Measurements from ENCODE around the gene LANCL2.
"Not testable (repeated sequence)": the region's sequence is repeated elsewhere in the genome, so short reads cannot be mapped to it uniquely, and the experiment has no call there.

Gene LANCL2

GRCh38 chr7:55363386-55364170 lies 1.6 kb upstream of the LANCL2 start:
- DNase-seq (ENCODE audit: low read depth): no peak

GRCh38 chr7:55365675-55366460 lies 731 bp downstream of the LANCL2 start:
- DNase-seq (ENCODE audit: low read depth): peak; percentile 94

GRCh38 chr7:55366461-55367070 lies 1.4 kb downstream of the LANCL2 start:
- no peak for DNase-seq (ENCODE audit: low read depth)

- DNase-seq (ENCODE audit: low read depth): no peak
Measured at GRCh38 chr7:55367283-55367840, 2.2 kb downstream of the LANCL2 start.

- DNase-seq (ENCODE audit: low read depth): no peak
Measured at GRCh38 chr7:55369427-55370400, 4.6 kb downstream of the LANCL2 start.

GRCh38 chr7:55374213-55374612 lies 9.1 kb downstream of the LANCL2 start:
- DNase-seq (ENCODE audit: low read depth): no peak

- DNase-seq (ENCODE audit: low read depth): no peak
Measured at GRCh38 chr7:55375237-55375636, 10.1 kb downstream of the LANCL2 start.

GRCh38 chr7:55377162-55377817 lies 12.2 kb downstream of the LANCL2 start:
- no peak for DNase-seq (ENCODE audit: low read depth)

GRCh38 chr7:55379285-55379684 lies 14.1 kb downstream of the LANCL2 start:
- no peak for DNase-seq (ENCODE audit: low read depth)

- no peak for DNase-seq (ENCODE audit: low read depth)
Measured at GRCh38 chr7:55381189-55381588, 16.1 kb downstream of the LANCL2 start.

GRCh38 chr7:55381696-55382095 lies 16.6 kb downstream of the LANCL2 start:
- no peak for DNase-seq (ENCODE audit: low read depth)

GRCh38 chr7:55382251-55382650 lies 17.1 kb downstream of the LANCL2 start:
- DNase-seq (ENCODE audit: low read depth): no peak

- no peak for DNase-seq (ENCODE audit: low read depth)
Measured at GRCh38 chr7:55386541-55386940, 21.4 kb downstream of the LANCL2 start.

- no peak for DNase-seq (ENCODE audit: low read depth)
Measured at GRCh38 chr7:55387062-55387965, 22.2 kb downstream of the LANCL2 start.

- DNase-seq (ENCODE audit: low read depth): no peak
Measured at GRCh38 chr7:55396233-55396785, 31.2 kb downstream of the LANCL2 start.

- no peak for DNase-seq (ENCODE audit: low read depth)
Measured at GRCh38 chr7:55397617-55398016, 32.5 kb downstream of the LANCL2 start.

GRCh38 chr7:55400191-55400590 lies 35.1 kb downstream of the LANCL2 start:
- DNase-seq (ENCODE audit: low read depth): no peak

- DNase-seq (ENCODE audit: low read depth): not testable (repeated sequence)
Measured at GRCh38 chr7:55402506-55402905, 37.4 kb downstream of the LANCL2 start.

- no peak for DNase-seq (ENCODE audit: low read depth)
Measured at GRCh38 chr7:55405856-55406541, 40.9 kb downstream of the LANCL2 start.
